HG02943 (cell line): ENCODE data around the gene DNAJC6.
"Not testable (repeated sequence)": the region's sequence is repeated elsewhere in the genome, so short reads cannot be mapped to it uniquely, and the experiment has no call there.

ENCODE experiments used
- ATAC-seq: cut with Tn5 transposase; IDR thresholded peaks from one replicate; pipeline ENCODE4 v1.9.1; 2021; ENCODE audit warnings: mild to moderate bottlenecking, low read depth, moderate library complexity; ENCODE audit not compliant: unreplicated experiment

DNAJC6 gene

GRCh38 chr1:65291818-65292217 is 17.5 kb upstream of the DNAJC6 start:
- not testable (repeated sequence) for ATAC-seq

DNA sequence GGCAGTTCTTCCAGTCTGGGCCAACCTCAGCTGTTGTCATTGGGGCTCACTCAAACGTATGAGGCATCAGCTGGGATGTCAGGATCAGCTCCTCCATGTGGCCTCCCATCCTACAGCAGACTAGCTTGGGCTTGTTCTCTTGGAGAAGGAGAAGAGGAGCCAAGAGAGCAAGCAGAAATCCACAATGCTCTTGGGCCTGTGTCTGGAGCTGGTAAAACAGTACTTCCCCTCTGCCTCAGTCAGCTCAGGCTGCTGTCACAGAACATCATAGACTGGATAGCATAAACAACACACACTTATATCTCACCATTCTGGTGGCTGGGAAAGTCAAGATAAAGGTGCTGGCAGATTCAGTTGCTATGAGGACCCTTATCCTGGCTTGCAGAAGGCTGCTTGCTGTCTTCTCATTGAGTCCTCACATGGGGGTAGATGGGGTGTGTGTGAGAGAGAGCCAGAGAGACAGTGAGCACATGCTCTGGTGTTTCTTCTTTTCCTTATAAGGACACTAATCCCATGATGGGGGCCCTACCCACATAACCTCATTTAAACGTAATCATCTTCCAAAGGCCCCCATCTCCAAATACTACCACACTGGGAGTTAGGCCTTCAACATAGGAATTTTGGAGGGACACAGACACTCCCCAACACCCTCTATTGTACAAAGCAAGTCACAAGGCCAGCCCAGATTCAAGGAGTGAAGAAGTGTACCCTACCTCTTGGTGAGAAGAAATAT is 16.3 kb upstream of the DNAJC6 start:
- ATAC-seq, result no peak

DNA sequence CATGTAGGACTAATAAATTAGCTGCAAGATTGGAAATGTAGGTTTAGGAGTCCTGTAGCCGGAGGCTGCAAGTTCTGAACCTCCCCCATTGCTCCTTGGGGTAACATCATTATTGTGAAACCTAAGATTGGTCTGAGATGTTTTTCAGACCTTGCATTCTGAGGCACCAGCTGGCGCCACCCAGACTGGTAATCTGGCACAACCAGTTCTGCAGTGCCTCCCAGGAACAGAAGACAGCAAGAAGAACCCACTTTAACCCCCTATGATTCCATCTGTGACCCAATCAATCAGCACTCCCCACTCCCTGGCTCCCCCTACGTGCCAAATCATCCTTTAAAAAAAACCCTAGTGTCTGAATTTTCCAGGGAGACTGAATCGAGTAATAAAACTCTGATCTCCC is 11.6 kb upstream of the DNAJC6 start:
- ATAC-seq, result no peak

DNA sequence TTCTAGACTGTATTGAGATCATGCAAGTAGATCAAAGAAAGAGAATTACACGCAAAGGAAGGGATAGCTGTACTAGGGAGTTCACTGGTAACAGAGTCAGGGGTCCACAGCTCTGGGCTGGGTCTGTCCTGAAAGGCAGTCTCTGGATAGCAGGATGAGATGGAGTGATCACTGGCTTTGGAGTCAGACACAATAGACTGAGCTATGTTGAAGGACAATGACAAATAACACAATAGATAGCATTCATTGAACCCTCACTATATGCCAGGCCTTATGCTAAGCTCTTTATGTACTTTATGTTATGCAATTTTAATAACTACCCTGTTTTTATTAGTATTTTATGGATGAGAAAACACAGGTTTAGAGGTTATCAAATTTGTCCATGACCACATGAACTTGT is 10.0 kb upstream of the DNAJC6 start:
- no peak for ATAC-seq

DNA sequence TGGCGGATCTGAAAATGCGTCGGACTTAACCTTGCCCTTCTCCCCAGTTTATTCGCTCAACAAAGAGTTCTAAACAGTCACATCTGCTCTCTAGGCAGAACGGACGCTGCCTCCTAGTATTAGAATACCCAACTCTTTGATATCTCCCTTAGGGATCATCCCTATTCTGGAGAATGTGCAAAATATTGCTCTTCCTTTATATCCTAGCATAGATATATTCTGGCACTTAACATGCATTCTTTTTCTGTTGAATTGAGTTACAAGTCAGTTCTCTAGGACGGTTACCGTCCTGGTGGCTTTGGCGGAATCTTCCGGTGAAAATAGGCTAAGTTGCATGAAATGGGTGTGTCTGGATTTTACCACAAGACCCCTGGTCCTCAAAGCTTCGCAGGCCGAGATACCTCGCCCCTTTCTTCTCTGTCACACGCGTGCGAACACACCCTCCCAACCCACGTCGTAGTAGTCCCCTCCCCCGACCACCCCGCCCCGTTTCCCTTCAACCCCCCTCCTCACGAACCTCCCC is 501 bp upstream of the DNAJC6 start:
- no peak for ATAC-seq

DNA sequence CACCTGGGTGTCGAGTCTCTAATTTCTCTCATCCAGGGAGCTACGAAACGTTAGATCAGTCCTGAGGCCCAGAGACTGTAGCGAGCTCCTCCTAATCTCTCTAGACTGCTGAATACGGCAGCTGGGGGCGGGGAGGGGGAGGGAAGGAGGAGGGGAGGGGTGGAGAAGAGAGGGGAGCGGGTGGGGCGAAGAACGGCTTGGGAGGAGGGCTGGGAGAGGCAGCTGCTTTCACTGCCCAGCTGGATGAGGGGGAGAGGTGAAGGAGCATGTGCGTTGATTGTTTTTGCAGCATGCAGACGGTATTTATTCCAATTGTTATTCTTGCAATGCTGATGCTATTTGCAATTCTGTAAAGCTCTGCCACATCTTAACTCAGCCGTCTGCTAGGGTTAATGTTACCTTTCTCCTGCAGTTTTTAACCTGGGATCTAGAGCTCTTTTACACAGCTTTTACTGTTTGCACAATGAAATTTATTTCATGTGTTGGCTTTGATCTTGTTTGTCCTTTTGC is 790 bp downstream of the DNAJC6 start:
- ATAC-seq, result no peak

DNA sequence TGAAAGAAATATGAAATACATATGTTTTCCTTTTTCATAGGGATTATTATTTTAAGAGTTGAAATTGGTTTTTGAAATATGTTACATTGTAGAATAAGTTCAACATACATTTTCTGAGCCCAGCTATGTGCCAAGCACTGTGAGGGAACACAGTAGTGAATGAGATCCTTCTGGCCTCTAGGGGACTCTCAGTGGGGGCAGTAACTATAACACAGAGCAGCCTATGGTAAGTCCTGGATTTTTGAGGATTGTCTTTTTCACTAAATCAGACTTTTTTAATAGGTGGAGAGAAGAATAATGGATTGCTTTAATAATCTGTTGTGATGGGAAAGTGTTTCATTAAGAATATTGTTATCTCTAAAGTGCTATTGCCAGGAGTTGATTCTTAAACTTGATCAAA is 2.4 kb downstream of the DNAJC6 start:
- no peak for ATAC-seq

DNA sequence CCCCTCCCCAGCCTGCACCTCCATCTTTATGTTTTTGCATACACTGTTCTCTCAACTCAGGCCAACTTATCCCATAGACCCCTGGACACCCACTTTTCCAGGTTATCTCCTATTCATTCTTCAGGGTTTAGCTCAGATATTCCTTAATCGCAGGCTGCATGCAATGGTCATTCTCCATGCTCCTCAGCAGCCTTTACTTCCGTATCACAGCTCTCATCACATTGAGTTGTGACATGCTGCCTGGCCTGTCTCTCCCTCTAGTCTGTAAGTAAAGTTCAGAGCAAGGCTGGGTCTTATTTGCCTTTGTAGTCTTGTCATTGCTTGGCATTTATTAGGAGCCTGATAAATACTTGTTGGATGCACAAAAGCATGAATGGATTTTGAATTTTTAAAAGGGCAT is 6.9 kb downstream of the DNAJC6 start:
- no peak for ATAC-seq

GRCh38 chr1:65317866-65318653 is 8.7 kb downstream of the DNAJC6 start:
- ATAC-seq, result no peak

- ATAC-seq, result no peak
Observed at GRCh38 chr1:65319141-65319540, 9.8 kb downstream of the DNAJC6 start.

DNA sequence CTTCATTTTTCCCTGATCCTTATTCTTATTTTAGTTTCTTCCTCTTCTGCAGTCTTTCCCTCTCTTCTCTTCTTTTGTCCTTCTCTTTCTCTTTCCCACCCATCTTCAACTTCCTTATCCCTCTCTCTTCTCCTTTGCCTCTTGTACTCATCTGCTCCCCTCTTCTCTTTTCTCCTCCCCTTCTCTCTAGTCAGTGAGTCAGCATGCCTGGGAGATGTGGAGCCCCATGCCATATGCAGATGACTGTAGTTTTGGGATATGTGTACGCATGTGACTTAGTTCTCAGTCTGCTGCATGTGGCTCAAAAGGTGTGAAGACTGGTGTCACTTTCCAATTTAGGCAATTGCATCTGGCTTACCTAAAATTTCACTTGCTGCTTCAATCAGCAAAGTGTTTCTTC is 10.4 kb downstream of the DNAJC6 start:
- ATAC-seq, result no peak

DNA sequence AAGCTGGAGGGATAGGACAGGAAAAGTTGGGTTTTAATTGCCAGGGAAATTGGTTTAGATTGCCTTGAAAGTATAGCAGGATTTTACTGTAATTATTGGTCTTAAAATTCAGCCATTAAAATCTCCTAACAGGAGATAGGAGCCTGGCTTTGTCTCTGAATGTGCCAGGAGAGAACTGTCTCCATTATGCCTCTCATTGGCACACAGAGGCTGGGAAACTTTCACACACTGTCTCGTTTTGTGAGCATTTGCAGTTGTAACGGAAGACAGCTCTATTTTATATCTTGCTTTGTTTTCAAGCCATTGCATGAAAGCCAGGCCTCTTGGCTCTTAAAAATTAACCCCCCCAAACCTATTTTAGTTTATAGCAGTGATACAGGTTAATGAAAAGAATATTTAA is 12.5 kb downstream of the DNAJC6 start:
- no peak for ATAC-seq

DNA sequence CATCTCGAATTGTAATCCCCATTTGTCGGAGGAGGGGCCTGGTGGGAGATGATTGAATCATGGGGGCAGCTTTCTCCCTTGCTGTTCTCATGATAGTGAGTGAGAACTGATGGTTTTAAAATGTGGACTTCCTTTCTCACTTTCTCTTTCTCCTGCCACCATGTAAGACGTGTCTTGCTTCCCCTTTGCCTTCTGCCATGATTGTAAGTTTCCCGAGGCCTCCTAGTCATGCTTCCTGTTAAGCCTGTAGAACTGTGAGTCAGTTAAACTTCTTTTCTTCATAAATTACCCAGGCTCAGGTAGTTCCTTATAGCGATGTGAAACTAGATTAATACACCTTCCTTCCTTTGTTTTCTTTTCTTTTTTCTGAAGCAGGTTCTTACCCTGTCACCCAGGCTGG is 13.9 kb downstream of the DNAJC6 start:
- ATAC-seq, result no peak

DNA sequence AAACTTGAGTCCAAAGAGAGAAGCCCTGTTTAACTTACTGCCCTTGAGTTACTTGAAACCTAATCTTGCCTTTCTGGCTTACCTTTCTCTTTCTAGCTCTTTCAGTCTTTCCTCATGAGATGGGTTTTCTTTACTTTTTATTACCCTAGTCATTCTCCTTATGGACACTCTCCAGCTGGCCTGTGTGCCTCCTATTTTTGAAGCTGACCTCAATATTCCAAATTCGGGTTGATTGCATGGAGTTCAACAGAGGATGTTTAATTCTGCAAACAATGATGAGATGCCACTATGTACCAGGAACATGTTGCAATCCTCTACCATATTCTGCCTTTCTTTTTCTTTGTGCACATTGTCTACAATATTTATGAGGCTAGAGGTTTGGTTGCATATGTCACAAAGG is 20.7 kb downstream of the DNAJC6 start:
- no peak for ATAC-seq

DNA sequence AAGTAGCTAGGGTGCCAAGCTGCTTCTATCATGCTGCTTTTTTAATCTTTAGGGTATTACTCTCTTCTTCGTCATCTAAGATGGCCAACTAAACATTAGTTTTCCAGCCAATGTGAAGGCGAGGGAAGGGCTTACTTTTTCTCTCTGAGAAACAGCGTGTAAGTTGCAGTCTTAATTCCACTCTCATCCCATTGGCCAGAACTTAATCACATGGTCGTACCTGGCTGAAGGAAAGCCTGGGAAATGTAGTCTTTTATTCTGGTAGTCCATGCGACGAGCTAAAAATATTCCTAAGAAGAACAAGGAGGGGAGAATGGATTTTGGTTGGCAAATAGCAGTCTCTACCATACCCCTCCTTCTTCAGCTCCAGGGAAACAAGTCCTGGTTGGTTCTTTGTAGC is 21.5 kb downstream of the DNAJC6 start:
- no peak for ATAC-seq

DNA sequence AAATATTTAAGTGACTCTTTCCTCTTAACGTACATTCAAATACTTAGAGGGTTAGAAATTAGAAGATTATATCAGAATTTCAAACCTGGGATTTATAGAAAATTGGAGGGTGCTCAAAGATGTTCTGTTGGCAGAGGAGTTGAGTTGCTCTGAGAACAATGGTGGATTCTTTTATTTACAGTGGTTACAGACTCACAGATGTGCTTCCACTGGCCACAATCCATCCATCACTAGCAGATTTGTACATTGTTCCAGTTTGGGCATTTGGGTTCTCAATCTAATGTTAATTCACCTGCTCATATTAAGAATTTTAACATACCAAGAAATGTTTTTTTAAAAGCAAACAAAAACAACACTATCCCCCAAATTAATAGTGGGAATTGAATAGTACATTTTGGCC is 23.5 kb downstream of the DNAJC6 start:
- no peak for ATAC-seq

DNA sequence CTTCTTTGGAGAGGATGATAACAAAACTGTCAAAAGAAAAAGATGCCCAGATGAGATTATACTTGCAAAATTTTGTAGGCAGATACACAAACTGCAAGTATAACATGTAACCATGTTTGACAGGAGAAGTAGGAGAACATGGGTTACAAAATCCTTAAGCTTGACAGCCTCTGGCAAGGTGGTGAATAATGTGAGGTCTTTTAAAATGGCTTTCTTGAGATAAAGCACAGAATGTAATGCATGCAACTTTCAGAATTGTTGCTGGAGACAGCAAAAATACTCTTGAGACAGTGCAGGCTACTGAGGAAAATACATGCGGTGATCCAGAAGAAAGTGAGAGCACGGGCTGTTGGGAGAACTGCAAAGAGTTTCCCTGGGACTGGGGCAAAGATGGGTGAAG is 24.7 kb downstream of the DNAJC6 start:
- no peak for ATAC-seq

DNA sequence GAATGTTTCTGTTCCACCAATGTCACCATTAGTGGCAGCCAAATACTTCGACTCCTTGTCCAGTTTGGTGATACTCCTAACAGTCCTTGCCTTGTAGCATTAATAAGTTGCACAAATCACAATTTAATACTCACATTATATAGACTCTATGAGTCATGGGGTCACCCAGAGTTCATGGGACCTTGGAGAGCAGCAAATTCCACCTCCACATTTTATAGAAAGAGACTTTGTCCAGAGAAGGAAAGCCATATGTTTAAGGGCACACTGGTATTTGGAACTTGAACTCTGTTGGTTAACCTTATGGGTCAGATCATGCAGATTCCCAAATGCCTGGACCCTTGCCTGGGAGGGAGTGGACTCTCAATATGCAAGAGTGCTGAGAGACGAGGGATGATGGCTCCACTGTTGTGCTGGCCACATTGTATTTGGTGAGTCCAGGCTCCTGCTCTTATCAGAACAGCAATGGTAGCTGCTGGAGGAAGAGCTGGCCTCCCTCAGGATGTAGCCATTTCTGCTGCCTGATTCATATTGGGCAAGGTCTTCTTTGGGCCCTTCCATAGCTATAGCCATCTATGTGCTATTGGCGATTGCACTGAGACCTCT is 30.6 kb downstream of the DNAJC6 start:
- no peak for ATAC-seq

- no peak for ATAC-seq
Observed at GRCh38 chr1:65341381-65341780, 32.0 kb downstream of the DNAJC6 start.

DNA sequence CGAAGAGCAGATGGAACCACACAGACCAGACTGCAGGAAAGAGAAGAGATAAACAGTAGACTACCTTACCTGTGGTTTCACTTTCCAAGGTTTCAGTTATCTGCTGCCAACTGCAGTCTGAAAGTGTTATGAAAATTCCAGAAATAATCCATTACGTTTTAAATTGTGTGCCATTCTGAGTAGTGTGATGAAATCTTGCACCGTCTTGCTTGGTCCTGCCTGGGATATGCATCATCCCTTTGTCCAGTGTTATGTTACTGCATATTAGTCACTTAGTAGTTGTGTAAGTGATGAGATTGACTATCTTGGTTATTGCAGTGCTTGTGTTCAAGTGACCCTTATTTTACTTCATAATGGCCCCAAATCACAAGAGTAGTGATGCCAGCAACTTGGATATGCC is 33.9 kb downstream of the DNAJC6 start:
- no peak for ATAC-seq

- ATAC-seq, result no peak
Observed at GRCh38 chr1:65344171-65344814, 35.0 kb downstream of the DNAJC6 start.
